HepG2 (cell line): ENCODE measurements around the gene CAPN3. TPM values are rescaled to one million over a fixed set of nuclear protein-coding genes. Genes with fewer than 3 reads are reported as not detected.

Experiments
- ATAC-seq: fragments of 200-7000 bp; cut with Tn5 transposase; 3 replicates; pipeline ENCODE4 v1.9.1; 2020; ENCODE audit warnings: mild to moderate bottlenecking, moderate library complexity
- BruUV-seq: library from RNA; stranded (reverse); fragments of 400-500 nt; replicated peaks from 2 replicates; lab custom pipeline; 2021; lab: Mats Ljungman, UMichigan
- CTCF ChIA-PET: fragments of 300-600 bp; formaldehyde crosslinking; extraction: SDS; loops from one replicate; lab custom pipeline; 2021; ENCODE audit warnings: low total read pairs, inconsistent platforms, low intra/inter-chr PET ratio; lab: Yijun Ruan, JAX
- POLR2A ChIA-PET: fragments of 350-600 bp; sonication (Branson Sonifier 250); formaldehyde crosslinking; loops from one replicate; lab custom pipeline; 2020; ENCODE audit warnings: antibody characterized with exemption, inconsistent platforms; lab: Yijun Ruan, JAX
- DNase-seq: peaks from one replicate; pipeline ENCODE4 v3.0.0-alpha.2; 2015; ENCODE audit warnings: low spot score
- FAIRE-seq: peaks from 3 replicates; lab custom pipeline; 2011; peaks lifted over from hg19 to GRCh38; lab: Jason Lieb, UNC
- H2AFZ ChIP-seq: one replicate; pipeline ENCODE4 v1.6.1; 2011; ENCODE audit warnings: low read length, inconsistent platforms
- H3K27ac ChIP-seq: fragments of 300-600 bp; 3 replicates; pipeline ENCODE4 v1.8.0; 2011; ENCODE audit warnings: mixed run types, mild to moderate bottlenecking, mixed read lengths, low read length, inconsistent platforms; ENCODE audit not compliant: insufficient read depth; ENCODE audit errors: extremely low read length
- H3K27me3 ChIP-seq, 2 experiments: fragments of 200-600 bp in 1 of 2; 2 replicates in 1 of 2; 3 replicates in 1 of 2; pipeline versions ENCODE4 v1.6.0 to v1.8.0; 2011; ENCODE audit warnings: low read length in 2 of 2, mild to moderate bottlenecking in 2 of 2, moderate library complexity in 2 of 2, inconsistent platforms in 1 of 2; ENCODE audit not compliant: insufficient read depth in 2 of 2, control insufficient read depth in 1 of 2
- H3K36me3 ChIP-seq, 2 experiments: fragments of 200-600 bp in 1 of 2; replicated peaks in 1 of 2; 2 replicates in 1 of 2; 3 replicates in 1 of 2; pipeline versions ENCODE4 v1.5.1 to v1.8.0; 2011; ENCODE audit warnings: low read length in 2 of 2, inconsistent platforms in 1 of 2; ENCODE audit not compliant: insufficient read depth in 2 of 2, control insufficient read depth in 1 of 2
- H3K4me1 ChIP-seq: 2 replicates; pipeline ENCODE4 v1.5.1; 2012; ENCODE audit warnings: low read length, inconsistent platforms; ENCODE audit not compliant: insufficient read depth
- H3K4me2 ChIP-seq: 2 replicates; pipeline ENCODE4 v1.6.0; 2011; ENCODE audit warnings: low read depth, low read length, inconsistent platforms
- H3K4me3 ChIP-seq, 3 experiments: fragments of 200-600 bp in 1 of 3; sonication (generic), shearing (Covaris generic) in 1 of 3; replicated peaks in 1 of 3; 2 replicates each; pipeline ENCODE4 v1.5.1; 2011 to 2016; ENCODE audit warnings: low read length in 3 of 3, inconsistent platforms in 2 of 3, low read depth in 2 of 3, mild to moderate bottlenecking in 2 of 3, control low read depth in 1 of 3, mixed read lengths in 1 of 3; ENCODE audit not compliant: insufficient read depth in 1 of 3
- H3K79me2 ChIP-seq: one replicate; pipeline ENCODE4 v1.6.1; 2011; ENCODE audit warnings: low read length, inconsistent platforms; ENCODE audit not compliant: insufficient read depth
- H3K9ac ChIP-seq: 2 replicates; pipeline ENCODE4 v1.6.0; 2011; ENCODE audit warnings: mild to moderate bottlenecking, low read depth, low read length, inconsistent platforms; ENCODE audit not compliant: insufficient read depth
- H3K9me3 ChIP-seq: 2 replicates; pipeline ENCODE4 v1.5.1; 2012; ENCODE audit warnings: mild to moderate bottlenecking, low read length
- H4K20me1 ChIP-seq: 2 replicates; pipeline ENCODE4 v1.6.0; 2011; ENCODE audit warnings: inconsistent platforms, mild to moderate bottlenecking, low read length, moderate library complexity; ENCODE audit not compliant: insufficient read depth
- BHLHE40 ChIP-seq: IDR thresholded peaks from 2 replicates; pipeline ENCODE4 v1.6.1; 2011; ENCODE audit warnings: low read length, improper control_type of control experiment
- FLYWCH1 ChIP-seq: sonication (generic); formaldehyde crosslinking; IDR thresholded peaks from 2 replicates; pipeline ENCODE4 v1.8.1; 2023; ENCODE audit warnings: mild to moderate bottlenecking, missing genetic modification reagents
- FOXK1 ChIP-seq: sonication (generic); formaldehyde crosslinking; IDR thresholded peaks from 2 replicates; pipeline ENCODE4 v1.4.0; 2020; ENCODE audit warnings: low read depth, missing genetic modification reagents, borderline replicate concordance
- MED13 ChIP-seq: sonication (generic); formaldehyde crosslinking; IDR thresholded peaks from 2 replicates; pipeline ENCODE4 v1.5.0; 2020; ENCODE audit warnings: missing genetic modification reagents
- MED8 ChIP-seq: sonication (generic); formaldehyde crosslinking; IDR thresholded peaks from 2 replicates; pipeline ENCODE4 v1.8.1; 2023; ENCODE audit warnings: mild to moderate bottlenecking, missing genetic modification reagents; ENCODE audit not compliant: insufficient replicate concordance
- PHF20 ChIP-seq: sonication (generic); formaldehyde crosslinking; IDR thresholded peaks from 2 replicates; pipeline ENCODE4 v1.5.0; 2020; ENCODE audit warnings: mild to moderate bottlenecking, missing genetic modification reagents
- ZBTB3 ChIP-seq: sonication (generic); formaldehyde crosslinking; IDR thresholded peaks from 2 replicates; pipeline ENCODE4 v1.4.0; 2020; ENCODE audit warnings: low read depth, mild to moderate bottlenecking, moderate library complexity, missing genetic modification reagents, borderline replicate concordance
- ZNF230 ChIP-seq: sonication (generic); formaldehyde crosslinking; IDR thresholded peaks from 2 replicates; pipeline ENCODE4 v1.4.0; 2020; ENCODE audit warnings: mild to moderate bottlenecking, missing genetic modification reagents
- ZNF296 ChIP-seq: sonication (generic); formaldehyde crosslinking; conservative IDR thresholded peaks from 2 replicates; pipeline ENCODE4 v1.5.0; 2020; ENCODE audit warnings: mild to moderate bottlenecking, missing genetic modification reagents
- ZNF354B ChIP-seq: sonication (generic); formaldehyde crosslinking; IDR thresholded peaks from 2 replicates; pipeline ENCODE4 v1.8.0; 2022; ENCODE audit warnings: mild to moderate bottlenecking, missing genetic modification reagents
- ZNF629 ChIP-seq: sonication (generic); formaldehyde crosslinking; conservative IDR thresholded peaks from 2 replicates; pipeline ENCODE4 v1.5.0; 2020; ENCODE audit warnings: missing genetic modification reagents
- ZNF790 ChIP-seq: sonication (generic); formaldehyde crosslinking; IDR thresholded peaks from 2 replicates; pipeline ENCODE4 v1.8.0; 2022; ENCODE audit warnings: missing genetic modification reagents, mild to moderate bottlenecking, borderline replicate concordance
- WGBS: methylation state at CpG from one replicate; pipeline ENCODE4 v1.1.6; 2017; ENCODE audit warnings: low lambda C conversion rate; 5-methylcytosine and 5-hydroxymethylcytosine counted together
- in situ Hi-C: cut with HindIII; loops from 2 replicates; pipeline ENCODE4 v1.10.0; 2017; ENCODE audit warnings: low pct_unique_long_range_greater_than_20kb; ENCODE audit not compliant: extremely low pct_ligation_motif_present
- intact Hi-C: fragments of 100-400 bp; cut with micrococcal nuclease; formaldehyde crosslinking; loops from one replicate; pipeline ENCODE4 v1.10.0; 2022; ENCODE audit not compliant: unreplicated experiment
- polyA plus RNA-seq, 8 experiments: library from polyadenylated mRNA; depleted of rRNA in 3 of 8; stranded (reverse) in 7 of 8; unstranded in 1 of 8; fragments of >200 nt; fragmentation: Illumina TruSeq in 4 of 8; extraction: Trizol in 4 of 8; gene quantifications; 2 replicates each; pipeline versions ENCODE4 v1.2.1 to v1.2.3, GENCODE V29; 2011 to 2016; ENCODE audit warnings: low read depth in 4 of 8, missing spikeins in 1 of 8, mixed read lengths in 1 of 8; ENCODE audit not compliant: insufficient read depth in 1 of 8
- total RNA-seq, 5 experiments: library from RNA; depleted of rRNA; stranded (reverse); fragments of >200 nt; fragmentation: Illumina TruSeq; extraction: Trizol; gene quantifications; 2 replicates each; pipeline ENCODE4 v1.2.3, GENCODE V29; 2016; ENCODE audit warnings: low read depth in 1 of 5
- TF ChIP-seq, protein P1 (sequence below): sonication (generic); formaldehyde crosslinking; IDR thresholded peaks from 2 replicates; pipeline ENCODE4 v1.8.0; 2022; ENCODE audit warnings: mild to moderate bottlenecking, missing genetic modification reagents; ENCODE audit not compliant: insufficient replicate concordance
- TF ChIP-seq, protein P2 (sequence below): sonication (generic); formaldehyde crosslinking; IDR thresholded peaks from 2 replicates; pipeline ENCODE4 v1.5.1; 2020; ENCODE audit warnings: missing genetic modification reagents, mild to moderate bottlenecking, borderline replicate concordance
- TF ChIP-seq, protein P3 (sequence below): sonication (generic); formaldehyde crosslinking; IDR thresholded peaks from 2 replicates; pipeline ENCODE4 v1.4.0; 2020; ENCODE audit warnings: low read depth, mild to moderate bottlenecking, missing genetic modification reagents

The CAPN3 gene
- total and polyA plus RNA-seq, 2 of the 13 experiments (the other 11 are each of a cell fraction or from before 2014, with no cell fraction given), result 1.3 to 4.6 TPM

DNA sequence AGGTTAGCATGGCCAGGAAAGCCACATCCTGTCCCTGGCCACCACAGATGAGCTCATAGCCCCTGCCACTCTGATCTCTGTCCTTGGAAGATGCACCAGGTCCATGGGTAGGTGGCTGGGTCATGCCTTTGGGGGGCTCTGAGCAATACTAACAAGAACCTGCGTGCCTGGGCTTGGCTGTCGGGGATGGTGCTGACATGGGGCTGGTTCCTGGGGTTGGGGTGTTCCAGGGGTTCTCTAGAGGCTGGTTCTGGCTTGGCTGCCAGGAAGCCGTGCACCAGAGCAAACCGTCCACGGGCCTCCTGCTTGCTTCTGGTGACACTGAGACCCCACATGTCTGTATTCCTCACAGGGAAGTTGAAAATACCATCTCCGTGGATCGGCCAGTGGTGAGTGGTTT is 44.1 kb downstream of the CAPN3 start:
- Histone ChIP-seq H3K27ac (no peak overlapping the region), H3K36me3 (no peaks in the 10 kb centered on the region), H3K9me3 (no peaks in the 10 kb centered on the region), H2AFZ (no peak overlapping the region), H3K4me3 (no peak overlapping the region), H3K9ac (no peak overlapping the region), H3K79me2 (no peaks in the 10 kb centered on the region), H3K4me2 (no peak overlapping the region), H3K27me3 (no peaks in the 10 kb centered on the region), H3K4me1 (peaks cover 31% of the 10 kb centered on the region), H4K20me1 (no peaks in the 10 kb centered on the region)
- intact Hi-C loops, result no loop called here
- ChIA-PET CTCF (no interaction called here), POLR2A (no interaction called here)
- no peak for DNase-seq
- FAIRE-seq, result no peak
- no peak for ATAC-seq
- in situ Hi-C loops, result no loop called here
- WGBS, result 99% methylated on average over 7 of the region's 7 CpGs
- no TSS peak for BruUV-seq
- no peak for TF ChIP-seq ZNF629 (CRISPR knock-in tag)
- TF ChIP-seq, protein P1, sequence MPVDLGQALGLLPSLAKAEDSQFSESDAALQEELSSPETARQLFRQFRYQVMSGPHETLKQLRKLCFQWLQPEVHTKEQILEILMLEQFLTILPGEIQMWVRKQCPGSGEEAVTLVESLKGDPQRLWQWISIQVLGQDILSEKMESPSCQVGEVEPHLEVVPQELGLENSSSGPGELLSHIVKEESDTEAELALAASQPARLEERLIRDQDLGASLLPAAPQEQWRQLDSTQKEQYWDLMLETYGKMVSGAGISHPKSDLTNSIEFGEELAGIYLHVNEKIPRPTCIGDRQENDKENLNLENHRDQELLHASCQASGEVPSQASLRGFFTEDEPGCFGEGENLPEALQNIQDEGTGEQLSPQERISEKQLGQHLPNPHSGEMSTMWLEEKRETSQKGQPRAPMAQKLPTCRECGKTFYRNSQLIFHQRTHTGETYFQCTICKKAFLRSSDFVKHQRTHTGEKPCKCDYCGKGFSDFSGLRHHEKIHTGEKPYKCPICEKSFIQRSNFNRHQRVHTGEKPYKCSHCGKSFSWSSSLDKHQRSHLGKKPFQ (CRISPR knock-in tag), result no peak
- no peak for TF ChIP-seq ZNF230 (CRISPR knock-in tag)
- no peak for TF ChIP-seq ZNF296 (CRISPR knock-in tag)
- TF ChIP-seq ZNF354B (CRISPR knock-in tag), result no peak
- TF ChIP-seq FLYWCH1, result no peak
- TF ChIP-seq PHF20 (CRISPR knock-in tag), result no peak
- TF ChIP-seq, protein P2, sequence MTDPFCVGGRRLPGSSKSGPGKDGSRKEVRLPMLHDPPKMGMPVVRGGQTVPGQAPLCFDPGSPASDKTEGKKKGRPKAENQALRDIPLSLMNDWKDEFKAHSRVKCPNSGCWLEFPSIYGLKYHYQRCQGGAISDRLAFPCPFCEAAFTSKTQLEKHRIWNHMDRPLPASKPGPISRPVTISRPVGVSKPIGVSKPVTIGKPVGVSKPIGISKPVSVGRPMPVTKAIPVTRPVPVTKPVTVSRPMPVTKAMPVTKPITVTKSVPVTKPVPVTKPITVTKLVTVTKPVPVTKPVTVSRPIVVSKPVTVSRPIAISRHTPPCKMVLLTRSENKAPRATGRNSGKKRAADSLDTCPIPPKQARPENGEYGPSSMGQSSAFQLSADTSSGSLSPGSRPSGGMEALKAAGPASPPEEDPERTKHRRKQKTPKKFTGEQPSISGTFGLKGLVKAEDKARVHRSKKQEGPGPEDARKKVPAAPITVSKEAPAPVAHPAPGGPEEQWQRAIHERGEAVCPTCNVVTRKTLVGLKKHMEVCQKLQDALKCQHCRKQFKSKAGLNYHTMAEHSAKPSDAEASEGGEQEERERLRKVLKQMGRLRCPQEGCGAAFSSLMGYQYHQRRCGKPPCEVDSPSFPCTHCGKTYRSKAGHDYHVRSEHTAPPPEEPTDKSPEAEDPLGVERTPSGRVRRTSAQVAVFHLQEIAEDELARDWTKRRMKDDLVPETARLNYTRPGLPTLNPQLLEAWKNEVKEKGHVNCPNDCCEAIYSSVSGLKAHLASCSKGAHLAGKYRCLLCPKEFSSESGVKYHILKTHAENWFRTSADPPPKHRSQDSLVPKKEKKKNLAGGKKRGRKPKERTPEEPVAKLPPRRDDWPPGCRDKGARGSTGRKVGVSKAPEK (CRISPR knock-in tag), result no peak
- no peak for TF ChIP-seq MED13
- TF ChIP-seq ZBTB3 (CRISPR knock-in tag), result no peak
- TF ChIP-seq FOXK1 (CRISPR knock-in tag), result no peak
- TF ChIP-seq MED8 (CRISPR knock-in tag), result no peak
- TF ChIP-seq, protein P3, sequence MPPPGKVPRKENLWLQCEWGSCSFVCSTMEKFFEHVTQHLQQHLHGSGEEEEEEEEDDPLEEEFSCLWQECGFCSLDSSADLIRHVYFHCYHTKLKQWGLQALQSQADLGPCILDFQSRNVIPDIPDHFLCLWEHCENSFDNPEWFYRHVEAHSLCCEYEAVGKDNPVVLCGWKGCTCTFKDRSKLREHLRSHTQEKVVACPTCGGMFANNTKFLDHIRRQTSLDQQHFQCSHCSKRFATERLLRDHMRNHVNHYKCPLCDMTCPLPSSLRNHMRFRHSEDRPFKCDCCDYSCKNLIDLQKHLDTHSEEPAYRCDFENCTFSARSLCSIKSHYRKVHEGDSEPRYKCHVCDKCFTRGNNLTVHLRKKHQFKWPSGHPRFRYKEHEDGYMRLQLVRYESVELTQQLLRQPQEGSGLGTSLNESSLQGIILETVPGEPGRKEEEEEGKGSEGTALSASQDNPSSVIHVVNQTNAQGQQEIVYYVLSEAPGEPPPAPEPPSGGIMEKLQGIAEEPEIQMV (CRISPR knock-in tag), result no peak
- TF ChIP-seq BHLHE40, result no peak
- no peak for TF ChIP-seq ZNF790 (CRISPR knock-in tag)
